HG03442 (cell line): Measurements from ENCODE around the gene TAS2R9.
"Not testable (repeated sequence)": the region's sequence is repeated elsewhere in the genome, so short reads cannot be mapped to it uniquely, and the experiment has no call there.

Experiments used
- ATAC-seq: cut with Tn5 transposase; IDR thresholded peaks from one replicate; pipeline ENCODE4 v1.9.1; 2021; ENCODE audit warnings: mild to moderate bottlenecking, moderate library complexity; ENCODE audit not compliant: unreplicated experiment

The TAS2R9 gene, protein sequence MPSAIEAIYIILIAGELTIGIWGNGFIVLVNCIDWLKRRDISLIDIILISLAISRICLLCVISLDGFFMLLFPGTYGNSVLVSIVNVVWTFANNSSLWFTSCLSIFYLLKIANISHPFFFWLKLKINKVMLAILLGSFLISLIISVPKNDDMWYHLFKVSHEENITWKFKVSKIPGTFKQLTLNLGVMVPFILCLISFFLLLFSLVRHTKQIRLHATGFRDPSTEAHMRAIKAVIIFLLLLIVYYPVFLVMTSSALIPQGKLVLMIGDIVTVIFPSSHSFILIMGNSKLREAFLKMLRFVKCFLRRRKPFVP

DNA sequence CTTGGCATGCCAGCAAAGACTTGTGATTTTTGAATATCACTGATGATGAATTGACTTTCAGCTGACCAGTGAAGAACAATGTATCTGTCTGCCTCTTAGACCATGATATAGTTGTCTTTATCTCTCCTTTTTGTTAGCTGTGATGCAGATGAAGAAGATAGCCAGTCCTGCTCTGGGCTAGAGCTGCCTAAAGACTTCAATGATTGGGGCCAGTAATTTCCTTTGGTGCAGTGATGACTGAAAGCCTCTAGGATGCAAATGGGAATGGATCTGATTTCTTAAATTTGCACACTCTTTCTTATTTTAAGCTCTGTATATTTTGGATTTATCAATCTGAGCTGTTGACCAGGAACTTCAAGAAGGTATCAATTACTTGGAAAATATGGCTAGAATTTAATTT is at the start of gene TAS2R9:
TAS2R9 (minus strand) TSS at position 101 of the 400 bp plus-strand sequence; CDS start at position 8, 93 bp downstream.
- ATAC-seq = no peak

DNA sequence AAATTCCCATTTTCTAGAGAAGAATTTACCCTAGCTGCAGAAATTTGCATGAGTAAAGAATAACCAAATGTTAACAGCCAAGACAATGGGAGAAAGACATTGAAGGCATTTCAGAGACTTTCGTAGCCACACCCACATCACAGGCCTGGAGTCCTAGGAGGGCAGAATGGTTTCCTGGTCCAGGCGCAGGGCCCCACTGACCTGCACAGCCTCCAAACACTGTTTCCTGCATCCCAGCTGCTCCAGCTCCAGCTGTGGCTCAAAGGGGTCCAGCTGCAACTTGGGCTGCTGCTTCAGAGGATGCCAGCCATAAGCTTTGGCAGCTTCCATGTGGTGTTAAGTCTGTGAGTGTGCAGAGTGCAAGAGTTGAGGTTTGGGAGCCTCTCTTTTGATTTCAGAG is 45.8 kb upstream of the TAS2R9 start:
- no peak for ATAC-seq

DNA sequence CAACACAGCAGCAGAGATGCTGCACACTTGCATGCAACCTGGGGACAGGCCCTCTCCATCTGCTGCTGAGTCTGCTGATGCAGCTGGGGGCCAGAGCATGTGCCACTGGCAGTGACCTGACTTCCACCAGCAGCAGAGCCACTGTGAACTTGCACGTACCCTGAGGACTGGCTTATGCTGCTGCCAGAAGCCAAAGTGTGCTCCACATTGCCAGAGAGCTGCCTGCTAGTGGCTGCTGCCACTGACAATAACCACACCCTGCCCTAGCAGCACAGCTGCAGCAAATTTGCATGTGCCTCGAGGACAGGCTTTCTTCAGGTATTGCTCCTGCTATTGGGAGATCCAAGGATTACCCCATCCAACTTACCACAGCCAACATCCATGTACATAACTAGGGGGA is 43.8 kb upstream of the TAS2R9 start:
- ATAC-seq = no peak

DNA sequence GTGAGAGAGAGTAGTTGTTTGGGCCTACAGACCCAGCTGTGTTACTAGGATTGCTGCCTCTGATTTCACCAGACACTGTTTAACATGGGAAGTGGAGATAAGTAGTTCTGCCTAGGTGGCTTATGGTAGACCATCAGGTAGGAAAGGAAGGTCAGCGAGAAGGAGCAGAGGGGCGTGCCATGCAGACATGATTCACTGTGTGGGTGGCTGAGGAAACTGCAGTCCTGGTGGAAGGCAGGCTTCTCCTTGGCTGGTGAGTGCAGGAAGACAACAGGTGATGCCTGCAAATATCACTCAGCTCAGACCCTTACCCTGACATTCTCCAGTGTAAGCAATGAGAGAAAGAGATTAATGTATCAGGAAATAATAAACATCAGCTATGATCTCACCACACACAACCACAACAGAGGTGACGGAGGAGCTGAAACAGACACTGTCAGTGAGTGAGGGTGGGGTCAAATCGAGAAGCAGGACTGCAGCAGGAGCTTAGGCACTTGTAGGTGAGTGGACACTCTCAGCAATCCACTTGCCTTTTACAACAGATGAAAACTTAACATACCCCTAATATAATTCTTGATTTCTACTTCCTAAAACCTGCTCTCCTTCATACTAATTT is 41.4 kb upstream of the TAS2R9 start:
- no peak for ATAC-seq

DNA sequence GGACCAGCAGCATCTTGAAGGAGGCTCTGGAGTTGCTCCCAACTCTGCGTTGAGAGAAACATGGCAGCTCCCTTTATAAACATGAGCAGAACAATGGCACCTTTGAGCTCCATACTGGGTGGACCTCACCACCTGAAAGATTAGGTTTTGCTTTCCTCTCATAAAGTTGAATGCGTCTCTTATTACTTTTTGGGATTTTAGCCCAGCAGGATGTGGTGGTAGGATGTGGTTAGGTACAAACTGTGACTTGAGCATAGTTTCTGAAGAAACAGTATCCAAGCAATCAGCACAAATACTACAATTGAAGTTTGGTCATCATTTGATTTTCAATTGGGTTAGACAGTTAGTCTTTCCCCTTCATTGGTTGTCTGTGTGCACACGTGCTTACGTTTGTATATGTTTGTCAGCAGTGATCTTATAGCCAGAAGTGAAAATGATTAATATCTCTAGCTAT is 39.5 kb upstream of the TAS2R9 start, which contains the start of gene PRR4:
PRR4 (minus strand) TSS at position 51 of the 454 bp plus-strand sequence; CDS start at position 13, 38 bp downstream.
- ATAC-seq = no peak

DNA sequence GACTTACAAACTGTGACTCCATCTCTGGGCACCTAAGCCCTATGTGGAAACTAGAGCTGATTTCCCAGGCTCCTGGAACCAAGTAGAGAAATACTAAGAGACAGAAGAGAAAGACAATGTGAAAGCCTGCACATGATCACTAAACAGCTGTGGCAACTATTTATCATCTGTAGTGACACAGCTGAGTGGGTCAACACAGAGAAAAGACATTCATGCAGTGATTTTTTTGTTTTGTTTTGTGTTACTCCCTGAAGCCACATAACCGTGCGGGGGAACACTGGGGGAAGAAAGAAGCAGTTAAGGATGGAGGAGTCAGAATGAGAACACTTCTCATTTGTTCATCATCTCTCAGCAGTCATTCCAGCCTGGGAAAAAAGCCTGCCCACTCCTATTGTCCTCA is 37.8 kb upstream of the TAS2R9 start:
- ATAC-seq = no peak

DNA sequence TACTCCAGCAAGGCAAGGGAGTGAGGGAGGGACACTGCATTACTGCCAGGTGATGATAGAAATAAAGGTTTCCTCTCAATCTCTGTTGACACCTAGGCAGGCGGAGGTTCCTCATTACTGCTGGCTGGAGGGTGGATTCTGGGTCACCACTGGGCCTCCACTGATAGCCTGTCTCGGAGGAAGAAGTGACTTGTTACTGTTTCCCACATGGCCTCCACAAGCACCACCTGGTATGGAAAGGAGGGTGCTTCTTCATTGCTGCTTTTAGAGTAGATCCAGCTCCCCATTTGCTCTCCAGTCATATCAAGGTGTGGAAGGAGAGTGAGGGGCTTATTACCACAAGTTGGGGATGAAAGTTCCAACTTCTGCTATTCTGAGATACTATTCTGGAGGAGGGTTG is 32.9 kb upstream of the TAS2R9 start:
- ATAC-seq = no peak

DNA sequence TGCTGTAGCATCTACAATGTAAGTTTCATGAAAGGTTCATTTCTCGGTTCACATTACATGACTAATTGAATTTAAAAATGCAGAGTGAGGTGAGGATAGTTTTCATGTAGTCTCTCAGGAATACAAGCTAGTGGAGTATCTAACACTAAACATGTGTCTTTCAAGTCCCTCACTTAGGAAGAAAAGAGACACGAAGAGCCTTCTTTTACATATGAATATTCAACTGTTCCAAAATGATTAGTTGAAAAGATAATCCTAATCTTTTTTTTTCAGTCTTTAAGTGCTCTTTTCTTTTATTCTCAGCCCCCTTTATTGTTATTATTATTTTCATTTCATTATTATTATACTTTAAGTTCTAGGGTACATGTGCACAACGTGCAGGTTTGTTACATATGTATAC is 28.5 kb upstream of the TAS2R9 start:
- ATAC-seq = no peak

DNA sequence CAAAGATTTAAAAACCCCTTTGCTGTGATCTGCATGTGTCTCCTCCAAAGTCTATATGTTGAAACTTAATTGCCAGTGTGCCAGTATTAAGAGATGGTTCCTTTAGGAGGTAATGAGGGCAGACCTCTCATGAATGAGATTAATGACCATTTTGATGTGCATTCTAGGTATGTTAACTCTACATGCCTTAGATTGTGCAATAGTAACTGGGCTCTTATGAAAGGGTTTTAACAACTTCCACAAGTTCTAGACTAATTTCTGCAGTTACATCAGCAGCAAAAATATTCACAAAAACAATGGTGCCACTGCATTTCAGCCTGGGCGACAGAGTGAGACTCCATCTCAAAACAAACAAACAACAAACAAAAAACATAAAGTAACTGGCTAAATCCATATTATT is 20.0 kb upstream of the TAS2R9 start:
- ATAC-seq = no peak

DNA sequence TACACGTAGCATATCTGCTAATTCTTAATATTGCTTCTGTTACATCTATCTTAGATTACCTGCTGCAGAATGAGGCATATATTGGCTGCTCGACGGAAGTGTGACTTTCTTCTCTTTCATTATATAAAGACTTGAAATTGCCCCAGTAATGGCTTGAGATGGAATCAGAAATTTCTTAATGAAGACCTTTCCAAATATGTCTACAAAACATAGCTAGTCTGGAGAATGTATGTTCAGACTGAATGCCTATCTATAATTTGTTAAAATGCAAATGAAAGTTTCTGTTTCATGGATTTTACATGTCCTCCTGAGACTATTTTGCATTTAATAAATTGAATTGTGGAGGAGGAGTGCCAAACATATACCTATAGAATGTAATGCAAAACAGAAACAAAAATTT is 16.3 kb upstream of the TAS2R9 start, which contains the start of gene TAS2R10:
TAS2R10 (minus strand) TSS at position 101 of the 400 bp plus-strand sequence; CDS start at position 12, 89 bp downstream.
- no peak for ATAC-seq

DNA sequence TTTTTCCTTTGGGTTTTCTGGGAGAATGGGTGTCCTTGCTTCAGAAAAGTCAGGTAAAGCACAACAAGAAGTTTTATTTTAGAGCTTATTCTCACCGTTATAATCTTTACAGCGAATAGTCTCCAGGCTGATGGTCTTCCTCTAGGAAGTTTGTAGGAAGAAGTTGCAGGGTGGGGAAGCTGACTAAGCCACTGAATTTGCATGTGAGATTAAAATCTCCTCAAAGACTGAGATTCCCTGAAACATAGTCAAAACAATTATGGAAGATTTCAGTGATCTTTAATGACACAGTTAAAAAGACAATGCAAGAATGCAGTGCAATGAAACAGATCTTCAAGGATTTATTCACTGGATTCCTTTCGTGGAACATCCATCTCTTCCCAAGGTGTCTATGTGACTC is 15.0 kb upstream of the TAS2R9 start:
- no peak for ATAC-seq

DNA sequence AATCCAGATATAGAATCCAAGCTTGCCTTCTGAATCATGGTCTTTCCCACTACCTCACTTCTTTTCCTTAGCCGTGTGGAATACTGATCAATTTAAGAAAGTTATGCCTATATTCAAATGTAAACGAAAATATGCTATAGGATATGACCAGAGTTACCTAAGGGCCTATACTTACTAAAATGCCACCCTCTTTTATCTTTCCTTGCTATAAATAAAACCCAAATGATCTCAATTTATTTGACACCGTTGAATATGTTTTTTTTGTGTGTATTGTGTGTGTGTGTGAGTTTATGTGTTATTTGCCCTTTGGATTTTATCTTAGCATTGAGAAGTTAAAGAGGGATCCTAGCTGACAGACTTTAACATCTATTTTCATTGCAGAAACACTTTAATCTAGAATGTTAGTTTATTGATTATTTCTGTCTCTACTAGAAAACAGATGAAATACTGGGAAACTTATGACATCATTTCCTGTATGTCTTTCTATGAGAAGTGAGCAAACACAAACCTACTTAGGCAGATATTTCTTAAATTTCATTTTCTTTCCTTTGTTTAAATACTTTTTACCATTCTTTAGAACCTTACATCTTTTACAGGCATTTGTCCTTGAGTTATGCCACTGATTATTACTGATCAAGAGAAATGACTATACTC is 2.0 kb upstream of the TAS2R9 start:
- ATAC-seq = no peak

DNA sequence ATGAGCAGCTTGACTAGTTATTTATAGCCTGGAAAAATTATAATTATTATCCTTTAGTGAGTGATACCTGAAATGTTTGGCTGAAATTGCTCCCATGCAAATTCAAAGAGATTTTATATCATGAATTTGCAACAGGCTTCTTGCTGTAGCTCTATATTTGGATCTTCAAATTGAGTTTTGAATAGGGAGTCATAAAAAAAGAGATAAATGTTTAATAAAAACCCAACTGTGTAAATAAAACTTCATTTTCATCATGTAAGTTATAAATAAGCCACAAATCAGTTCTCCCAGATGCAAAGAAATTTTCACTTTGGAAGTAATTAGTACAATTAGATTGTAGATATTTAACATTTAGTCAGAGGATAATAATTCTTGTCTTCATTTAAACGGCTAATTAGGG is 2.8 kb downstream of the TAS2R9 start, which contains the start of gene TAS2R8:
TAS2R8 (minus strand) TSS at position 101 of the 400 bp plus-strand sequence. CDS start 306 bp downstream, outside the sequence.
- ATAC-seq = no peak

DNA sequence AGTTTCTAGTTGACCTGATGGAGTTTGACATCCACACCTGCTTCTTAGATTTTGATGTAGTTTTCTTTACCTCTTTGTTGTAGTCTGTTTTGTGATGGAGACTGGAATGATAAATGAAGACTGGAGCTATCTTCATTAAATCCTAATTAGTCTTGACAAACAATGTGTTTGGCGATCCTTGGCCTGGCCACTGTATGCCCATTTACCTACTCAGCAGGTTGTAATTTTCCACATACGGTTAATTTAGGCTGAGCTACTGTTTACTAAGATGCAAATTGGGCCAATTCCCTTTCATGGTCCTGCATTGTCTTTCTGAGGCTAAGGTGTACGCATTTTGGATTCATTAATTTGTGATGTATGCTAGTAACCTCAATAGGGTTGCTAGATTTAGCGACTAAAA is 7.4 kb downstream of the TAS2R9 start, which contains the start of gene TAS2R7:
TAS2R7 (minus strand) TSS at position 41 of the 400 bp plus-strand sequence. CDS start 57 bp downstream, outside the sequence.
- ATAC-seq = no peak

DNA sequence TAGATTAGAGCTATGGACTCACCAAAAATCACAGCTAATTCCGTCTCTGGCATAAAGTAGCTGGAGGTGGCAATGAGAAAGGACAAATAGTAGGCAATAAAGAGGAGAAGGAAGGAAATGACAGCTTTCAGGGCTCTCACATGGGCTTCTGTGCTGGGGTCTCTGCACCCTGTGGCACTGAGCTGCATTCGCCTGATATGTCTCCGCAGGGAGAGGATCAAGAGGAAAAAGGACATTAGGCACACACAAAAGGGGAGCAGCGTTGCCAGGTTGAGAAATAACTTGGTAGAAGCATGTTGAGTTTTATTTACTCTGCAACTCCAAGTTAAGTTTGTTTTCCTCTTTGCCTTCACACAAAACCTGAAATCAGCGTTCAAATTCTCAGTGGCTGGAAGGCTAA is 8.2 kb downstream of the TAS2R9 start:
- no peak for ATAC-seq

DNA sequence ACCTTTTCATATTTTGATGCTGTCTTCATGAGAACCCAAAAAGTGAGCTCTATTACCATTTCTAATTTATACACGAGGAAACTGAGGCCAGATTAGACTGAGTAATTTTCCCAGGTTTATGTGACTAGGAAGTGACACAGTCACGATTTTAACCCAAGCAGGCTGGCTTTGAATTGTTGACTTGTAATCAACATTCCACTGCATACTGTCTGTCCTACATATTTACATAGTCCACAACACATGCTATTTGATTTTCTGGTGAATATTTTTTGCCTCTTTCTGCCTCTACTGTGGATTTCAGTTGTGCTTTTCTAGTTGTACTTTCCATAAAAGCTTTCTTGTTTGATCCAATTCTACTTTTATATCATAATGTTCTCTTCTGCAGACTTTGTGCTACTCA is 15.7 kb downstream of the TAS2R9 start:
- ATAC-seq = no peak

DNA sequence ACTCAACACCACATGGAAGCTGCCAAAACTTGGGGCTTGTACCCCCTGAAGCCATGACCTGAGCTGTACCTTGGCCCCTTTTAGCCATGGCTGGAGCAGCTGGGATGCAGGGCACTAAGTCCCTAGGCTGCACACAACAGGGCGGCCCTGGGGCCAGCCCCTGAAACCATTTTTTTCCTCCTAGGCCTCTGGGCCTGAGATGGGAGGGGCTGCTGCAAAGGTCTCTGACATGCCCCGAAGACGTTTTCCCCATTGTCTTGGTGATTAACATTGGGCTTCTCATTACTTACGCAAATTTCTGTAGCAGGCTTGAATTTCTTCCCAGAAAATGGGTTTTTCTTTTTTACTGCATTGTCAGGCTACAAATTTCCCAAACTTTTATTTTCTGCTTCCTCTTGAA is 18.2 kb downstream of the TAS2R9 start:
- ATAC-seq = not testable (repeated sequence)

DNA sequence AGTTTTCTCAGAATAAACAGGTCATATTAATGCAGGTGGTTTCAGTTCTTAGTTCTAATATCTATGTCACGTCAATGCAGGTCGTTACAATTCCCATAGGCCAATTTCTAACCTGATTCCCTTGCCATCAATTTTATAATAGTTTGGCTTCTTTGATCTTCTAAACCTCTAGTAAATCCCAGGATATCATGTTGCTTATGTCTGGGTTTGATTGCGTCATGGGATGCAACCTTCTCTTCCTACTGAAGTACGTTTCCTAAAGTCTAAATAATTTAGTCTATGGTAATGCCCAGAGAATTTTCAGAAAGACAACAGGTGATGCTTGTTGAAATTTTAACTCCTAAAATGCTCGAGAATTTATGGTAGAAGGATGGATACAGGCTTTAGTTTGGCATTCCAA is 26.7 kb downstream of the TAS2R9 start:
- ATAC-seq = no peak

DNA sequence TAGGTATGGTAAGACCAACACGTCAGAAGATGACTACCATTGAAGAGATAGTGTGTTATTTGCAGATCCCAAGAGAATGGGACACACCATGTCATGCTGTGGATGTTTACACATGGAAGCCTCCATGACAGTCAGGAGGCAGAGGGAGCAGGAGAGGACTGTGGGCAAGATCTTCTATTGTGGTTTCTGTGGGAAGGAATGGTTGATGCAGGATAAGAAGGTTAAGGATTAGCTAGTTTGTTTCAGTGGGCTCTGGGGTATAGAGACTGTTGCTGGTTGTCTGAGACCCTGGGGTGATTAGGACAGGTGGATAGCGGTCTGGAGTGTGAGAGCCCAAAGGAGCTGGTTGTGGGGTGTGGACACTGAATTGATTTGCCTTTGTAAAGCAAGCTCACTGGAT is 30.9 kb downstream of the TAS2R9 start:
- no peak for ATAC-seq

DNA sequence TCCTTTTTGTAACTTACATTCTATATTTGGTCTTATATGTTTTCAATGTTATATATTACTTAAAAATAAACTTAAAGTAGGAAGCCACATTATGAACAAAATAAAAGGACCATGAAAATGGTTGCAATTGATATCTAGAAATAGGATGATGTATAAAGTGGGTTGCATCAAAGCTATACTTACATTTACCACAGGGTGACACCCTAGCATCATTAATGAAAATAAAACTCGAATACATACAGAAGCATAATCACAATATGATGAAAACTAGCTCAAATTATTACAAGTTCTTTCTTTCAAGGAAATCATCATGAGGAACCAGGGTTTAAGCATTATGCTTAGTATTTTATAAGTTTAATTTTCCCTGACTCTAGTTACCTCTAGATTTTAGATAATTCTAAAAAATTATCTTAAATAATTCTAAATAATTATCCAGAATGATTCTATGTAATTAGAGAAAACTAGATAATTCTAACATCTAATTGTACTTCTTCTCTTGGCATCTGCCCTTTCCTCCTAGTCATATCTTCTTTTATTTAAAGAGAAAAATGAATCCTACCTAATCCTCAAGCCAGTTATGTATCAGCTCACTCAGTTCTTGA is 38.7 kb downstream of the TAS2R9 start:
- no peak for ATAC-seq

DNA sequence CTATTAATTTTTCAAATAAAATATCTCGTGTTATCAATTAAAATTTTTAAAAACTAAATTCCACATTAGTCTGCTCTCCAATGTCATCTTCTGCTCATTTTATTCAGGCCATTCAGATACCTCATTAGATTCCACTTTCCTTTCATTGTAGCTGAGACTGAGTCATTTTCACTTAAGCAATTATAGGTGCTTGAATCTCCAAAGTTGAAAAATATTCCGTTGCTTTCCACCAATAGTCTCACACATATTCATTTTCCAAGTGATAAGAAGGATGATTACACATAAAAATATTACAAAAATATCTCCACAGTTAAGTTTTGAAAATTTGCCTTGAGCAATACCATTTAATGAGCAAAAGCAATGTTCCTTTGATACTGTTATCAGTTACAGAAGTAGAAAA is 50.3 kb downstream of the TAS2R9 start:
- ATAC-seq = no peak
